Osteoblast (primary cell): Measurements from ENCODE around the gene PDZK1IP1. TPM values are rescaled to one million over a fixed set of nuclear protein-coding genes. Genes with fewer than 3 reads are reported as not detected.

Experiments used
- DNase-seq: peaks from one replicate; pipeline ENCODE4 v3.0.0; 2011; ENCODE audit warnings: low spot score, mixed read lengths; ENCODE audit not compliant: insufficient read length; ENCODE audit errors: missing footprints
- H2AFZ ChIP-seq: 2 replicates; pipeline ENCODE4 v1.6.0; 2011; ENCODE audit warnings: mild to moderate bottlenecking, low read length
- H3K27ac ChIP-seq: 2 replicates; pipeline ENCODE4 v1.5.1; 2011; ENCODE audit warnings: mild to moderate bottlenecking, low read depth, low read length, moderate library complexity
- H3K27me3 ChIP-seq: 2 replicates; pipeline ENCODE4 v1.6.0; 2012; ENCODE audit warnings: mild to moderate bottlenecking, control low read depth, inconsistent platforms, low read length, moderate library complexity; ENCODE audit not compliant: insufficient read depth
- H3K36me3 ChIP-seq: 2 replicates; pipeline ENCODE4 v1.5.1; 2011; ENCODE audit warnings: mild to moderate bottlenecking, low read length, control low read depth, moderate library complexity; ENCODE audit not compliant: insufficient read depth
- H3K4me1 ChIP-seq: 2 replicates; pipeline ENCODE4 v1.5.1; 2011; ENCODE audit warnings: mild to moderate bottlenecking, low read length, control low read depth, moderate library complexity; ENCODE audit not compliant: insufficient read depth
- H3K4me2 ChIP-seq: 2 replicates; pipeline ENCODE4 v1.6.0; 2011; ENCODE audit warnings: mild to moderate bottlenecking, low read length; ENCODE audit not compliant: insufficient read depth
- H3K4me3 ChIP-seq: fragments of 200-600 bp; sonication (generic); 3 replicates; pipeline ENCODE4 v1.5.1; 2012; ENCODE audit warnings: mild to moderate bottlenecking, low read length, inconsistent platforms; ENCODE audit not compliant: insufficient read depth
- H3K79me2 ChIP-seq: 2 replicates; pipeline ENCODE4 v1.6.0; 2012; ENCODE audit warnings: mild to moderate bottlenecking, low read length, control low read depth, inconsistent platforms; ENCODE audit not compliant: insufficient read depth
- H3K9me3 ChIP-seq: 2 replicates; pipeline ENCODE4 v1.5.1; 2011; ENCODE audit warnings: low read depth, low read length, control low read depth
- H4K20me1 ChIP-seq: 2 replicates; pipeline ENCODE4 v1.6.0; 2012; ENCODE audit warnings: mild to moderate bottlenecking, low read length, control low read depth; ENCODE audit not compliant: insufficient read depth
- total RNA-seq: library from RNA; depleted of rRNA; stranded (reverse); fragments of >200 nt; gene quantifications from 2 replicates; pipeline ENCODE4 v1.2.3, GENCODE V29; 2012
- TF ChIP-seq, protein P1 (sequence below): IDR thresholded peaks from 2 replicates; pipeline ENCODE4 v1.5.1; 2011; ENCODE audit warnings: mild to moderate bottlenecking, low read depth, low read length, moderate library complexity; ENCODE audit errors: extremely low read depth

Gene PDZK1IP1
- total RNA-seq, 1 donor, result not detected

DNA sequence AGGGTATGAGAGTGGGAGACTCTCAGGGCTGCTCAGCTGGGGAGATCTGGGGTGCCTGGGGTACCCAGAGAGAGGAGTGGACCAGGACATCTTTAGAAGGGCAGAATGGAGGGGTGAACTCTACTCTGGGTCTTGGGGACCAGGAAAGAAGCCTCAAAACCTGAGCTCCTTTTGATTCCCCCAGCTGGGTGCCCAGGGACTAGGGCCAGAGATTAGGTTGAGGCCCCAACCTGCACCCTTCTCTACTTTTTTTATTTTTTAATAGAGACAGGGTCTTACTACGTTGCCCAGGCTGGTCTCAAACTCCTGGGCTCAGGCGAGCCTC is 1.9 kb downstream of the PDZK1IP1 start:
- H4K20me1 ChIP-seq, result no peaks in the 10 kb centered on the region
- TF ChIP-seq, protein P1, sequence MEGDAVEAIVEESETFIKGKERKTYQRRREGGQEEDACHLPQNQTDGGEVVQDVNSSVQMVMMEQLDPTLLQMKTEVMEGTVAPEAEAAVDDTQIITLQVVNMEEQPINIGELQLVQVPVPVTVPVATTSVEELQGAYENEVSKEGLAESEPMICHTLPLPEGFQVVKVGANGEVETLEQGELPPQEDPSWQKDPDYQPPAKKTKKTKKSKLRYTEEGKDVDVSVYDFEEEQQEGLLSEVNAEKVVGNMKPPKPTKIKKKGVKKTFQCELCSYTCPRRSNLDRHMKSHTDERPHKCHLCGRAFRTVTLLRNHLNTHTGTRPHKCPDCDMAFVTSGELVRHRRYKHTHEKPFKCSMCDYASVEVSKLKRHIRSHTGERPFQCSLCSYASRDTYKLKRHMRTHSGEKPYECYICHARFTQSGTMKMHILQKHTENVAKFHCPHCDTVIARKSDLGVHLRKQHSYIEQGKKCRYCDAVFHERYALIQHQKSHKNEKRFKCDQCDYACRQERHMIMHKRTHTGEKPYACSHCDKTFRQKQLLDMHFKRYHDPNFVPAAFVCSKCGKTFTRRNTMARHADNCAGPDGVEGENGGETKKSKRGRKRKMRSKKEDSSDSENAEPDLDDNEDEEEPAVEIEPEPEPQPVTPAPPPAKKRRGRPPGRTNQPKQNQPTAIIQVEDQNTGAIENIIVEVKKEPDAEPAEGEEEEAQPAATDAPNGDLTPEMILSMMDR, result no peak

GRCh38 chr1:47187231-47187925 is 2.5 kb downstream of the PDZK1IP1 start:
- no peak overlapping the region for H3K4me3 ChIP-seq
- peaks cover 8% of the 10 kb centered on the region for H3K4me1 ChIP-seq
- H3K79me2 ChIP-seq, result no peaks in the 10 kb centered on the region
- no peak overlapping the region for H2AFZ ChIP-seq
- DNase-seq, result peak; percentile 70
- H3K27ac ChIP-seq, result no peak overlapping the region
- no peaks in the 10 kb centered on the region for H3K27me3 ChIP-seq
- H3K36me3 ChIP-seq, result no peaks in the 10 kb centered on the region
- no peaks in the 10 kb centered on the region for H3K9me3 ChIP-seq
- TF ChIP-seq, protein P1, result no peak
- H4K20me1 ChIP-seq, result no peaks in the 10 kb centered on the region
- H3K4me2 ChIP-seq, result no peak overlapping the region

More for the DNA sequence above, 1.9 kb downstream of the PDZK1IP1 start:
- Histone ChIP-seq H3K4me3 (no peak overlapping the region), H3K36me3 (no peaks in the 10 kb centered on the region), H3K79me2 (no peaks in the 10 kb centered on the region), H3K27me3 (no peaks in the 10 kb centered on the region), H3K9me3 (no peaks in the 10 kb centered on the region), H3K4me2 (no peak overlapping the region), H3K27ac (no peak overlapping the region), H3K4me1 (peaks cover 8% of the 10 kb centered on the region), H2AFZ (no peak overlapping the region)
- DNase-seq, result no peak

- Histone ChIP-seq H3K27ac (no peak overlapping the region), H2AFZ (no peak overlapping the region), H3K4me2 (no peak overlapping the region), H4K20me1 (no peaks in the 10 kb centered on the region), H3K79me2 (no peaks in the 10 kb centered on the region), H3K4me1 (peaks cover 10% of the 10 kb centered on the region), H3K27me3 (no peaks in the 10 kb centered on the region), H3K36me3 (no peaks in the 10 kb centered on the region), H3K9me3 (no peaks in the 10 kb centered on the region), H3K4me3 (no peak overlapping the region)
- peak; percentile 57 for DNase-seq
- TF ChIP-seq, protein P1, result no peak
Measured at GRCh38 chr1:47186267-47187185, 3.3 kb downstream of the PDZK1IP1 start.
